HG03521 (cell line): ENCODE data around the gene GRP.

Source experiments
- ATAC-seq: cut with Tn5 transposase; IDR thresholded peaks from one replicate; pipeline ENCODE4 v1.9.1; 2021; ENCODE audit warnings: mild to moderate bottlenecking, moderate library complexity; ENCODE audit not compliant: unreplicated experiment

Gene GRP

GRCh38 chr18:59219672-59220163, at the start of gene GRP:
TSS of gene GRP (plus strand) at chr18:59220158. CDS start at chr18:59220266, 108 bp downstream.
- no peak for ATAC-seq

DNA sequence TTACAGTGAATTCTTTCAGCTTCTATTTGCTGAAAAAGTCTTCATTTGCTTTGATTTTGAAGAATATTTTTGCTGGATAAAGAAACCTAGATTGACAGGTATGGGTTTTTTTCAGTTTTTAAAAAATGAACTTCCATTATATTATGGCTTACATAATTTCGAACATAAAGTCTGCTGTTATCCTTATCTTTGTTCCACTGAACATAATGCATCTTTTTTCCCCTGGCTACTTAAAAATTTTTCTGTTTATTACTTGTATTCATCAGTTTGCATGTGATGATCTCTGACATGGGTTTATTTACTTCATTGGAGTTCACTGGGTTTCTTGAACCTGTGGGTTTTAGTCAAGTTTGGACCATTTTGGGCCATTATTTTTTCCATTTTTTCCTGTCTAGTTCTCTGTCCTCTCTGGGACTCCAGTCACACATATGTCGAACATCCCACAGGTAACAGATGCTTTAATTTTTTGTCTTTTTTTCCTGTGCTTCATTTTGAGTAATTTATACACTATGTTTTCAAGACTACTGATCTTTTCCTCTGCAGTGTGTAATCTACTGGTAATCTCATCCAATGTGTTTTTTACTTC, 47.2 kb upstream of the GRP start:
- ATAC-seq: no peak

DNA sequence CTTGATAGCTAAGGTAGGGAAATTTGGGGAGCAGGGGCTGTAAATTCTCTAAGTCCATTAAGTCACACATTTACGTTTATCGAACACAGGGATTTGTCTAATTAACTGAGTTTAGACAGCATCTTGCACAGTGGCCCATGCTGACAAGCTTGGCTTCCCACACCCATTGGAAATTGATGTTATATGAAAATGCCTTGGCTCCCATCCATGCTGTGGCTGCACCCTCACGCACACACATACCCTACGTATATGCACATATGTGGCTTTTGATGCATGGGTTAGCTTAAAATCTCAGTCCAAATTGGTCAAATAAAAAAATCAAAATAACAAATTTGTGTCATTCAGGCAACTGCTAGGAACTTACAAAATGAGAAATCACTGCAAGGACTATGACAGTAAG, 42.5 kb upstream of the GRP start:
- no peak for ATAC-seq

DNA sequence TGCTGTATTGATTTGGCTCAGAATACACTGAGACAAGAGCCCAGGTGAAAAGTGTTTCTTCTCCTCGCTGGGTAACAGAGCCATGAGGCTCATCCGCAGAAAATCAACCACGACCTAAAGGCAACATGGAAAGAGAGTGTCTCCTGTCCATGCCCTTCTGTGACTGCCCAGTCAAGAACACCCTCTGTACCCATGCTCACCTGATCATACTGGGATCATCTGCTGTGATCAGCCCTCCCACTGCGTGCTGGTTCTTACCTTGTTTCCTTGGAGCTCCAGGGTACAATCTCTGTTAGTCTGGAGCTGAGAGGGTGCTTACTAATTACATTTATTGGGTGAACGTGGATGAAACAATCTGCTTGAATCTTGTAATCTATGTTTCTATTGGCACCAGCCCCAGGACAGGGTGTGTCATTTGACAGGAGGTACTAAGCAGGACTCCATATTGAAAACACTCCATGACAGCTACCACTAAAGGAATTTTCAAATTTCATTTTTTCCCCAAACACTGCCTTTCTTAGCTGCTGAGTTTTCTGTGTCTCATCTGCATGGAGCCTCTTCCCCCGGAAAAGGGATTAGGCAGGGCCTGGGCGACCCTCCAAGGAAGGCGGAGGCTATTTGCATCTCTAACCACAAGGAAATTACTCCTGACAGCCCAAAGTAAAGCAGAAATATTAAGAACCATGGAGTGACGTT, 39.7 kb upstream of the GRP start:
- no peak for ATAC-seq

- no peak for ATAC-seq
Observed at GRCh38 chr18:59182673-59183072, 37.3 kb upstream of the GRP start.

- ATAC-seq: no peak
Observed at GRCh38 chr18:59189008-59189407, 30.9 kb upstream of the GRP start.

GRCh38 chr18:59189746-59190145, 30.2 kb upstream of the GRP start:
- ATAC-seq: no peak

GRCh38 chr18:59196161-59196725, 23.7 kb upstream of the GRP start:
- no peak for ATAC-seq

- ATAC-seq: no peak
Observed at GRCh38 chr18:59197636-59198035, 22.3 kb upstream of the GRP start.

DNA sequence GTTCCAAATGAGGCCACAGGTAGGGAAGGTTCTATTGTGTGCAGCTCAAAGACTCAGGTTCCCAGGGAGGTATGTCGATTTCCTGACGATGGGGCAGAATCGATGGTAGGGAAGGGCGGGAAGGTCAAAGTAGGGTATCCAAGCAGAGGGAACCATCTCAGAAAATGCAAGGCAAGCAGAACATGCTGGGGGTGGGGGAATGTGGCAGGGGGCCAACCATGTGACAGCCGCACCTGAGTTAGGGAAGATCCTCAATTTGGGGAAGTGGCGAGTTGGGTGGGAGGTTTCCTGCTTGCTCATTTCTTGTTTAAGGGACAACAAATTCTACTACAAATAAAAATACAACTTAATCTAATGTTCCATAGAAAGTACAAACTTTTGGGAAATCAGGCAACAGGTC, 21.7 kb upstream of the GRP start:
- ATAC-seq: no peak

GRCh38 chr18:59200787-59201186, 19.2 kb upstream of the GRP start:
- ATAC-seq: no peak

DNA sequence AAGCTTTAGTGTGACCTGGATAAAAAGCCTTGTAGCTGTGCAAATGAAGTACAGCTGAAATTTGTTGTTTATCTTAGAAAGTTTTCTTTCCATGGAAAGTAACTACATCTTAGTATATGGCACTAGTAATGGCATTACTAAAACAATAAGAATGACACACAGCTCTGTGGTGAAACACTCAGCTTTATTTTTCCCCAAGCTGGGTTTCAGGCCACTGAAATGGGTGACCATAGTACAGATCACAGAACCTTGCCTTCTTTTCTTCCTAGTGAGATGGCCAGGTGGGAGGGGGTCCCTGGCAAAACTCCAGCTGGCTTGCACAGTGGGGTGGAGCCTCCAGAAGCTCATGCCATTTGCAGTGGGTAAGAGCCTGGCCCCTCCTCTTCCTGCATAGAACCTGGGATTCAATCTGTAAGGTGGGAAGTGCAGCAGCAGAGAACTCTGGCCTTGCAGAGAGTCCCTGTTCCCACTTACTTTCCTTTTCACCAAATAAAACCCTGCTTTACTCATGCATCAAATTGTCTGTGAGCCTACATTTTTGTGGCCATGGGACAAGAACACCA, 17.6 kb upstream of the GRP start:
- no peak for ATAC-seq

- no peak for ATAC-seq
Observed at GRCh38 chr18:59207506-59207905, 12.5 kb upstream of the GRP start.

- ATAC-seq: no peak
Observed at GRCh38 chr18:59208602-59209125, 11.3 kb upstream of the GRP start.

DNA sequence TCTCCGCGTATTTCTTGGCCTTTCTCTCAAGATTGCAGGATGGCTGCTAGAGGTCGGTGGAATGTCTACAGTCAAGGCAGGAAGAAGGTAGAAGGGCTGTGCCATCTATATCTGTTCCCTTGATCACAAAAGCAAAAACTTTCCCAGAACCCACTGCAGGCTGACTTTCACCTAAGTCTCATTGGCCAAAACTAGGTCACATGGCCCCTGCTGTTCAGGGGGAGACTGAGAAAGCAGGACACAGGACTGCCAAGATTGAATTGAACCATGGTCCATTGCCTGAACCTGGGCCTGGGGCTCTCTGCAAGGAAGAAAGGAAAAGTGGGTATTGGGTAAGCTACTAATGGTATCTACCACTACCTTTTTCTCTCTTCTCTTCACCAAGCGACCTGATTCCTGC, 9.7 kb upstream of the GRP start:
- ATAC-seq: no peak

DNA sequence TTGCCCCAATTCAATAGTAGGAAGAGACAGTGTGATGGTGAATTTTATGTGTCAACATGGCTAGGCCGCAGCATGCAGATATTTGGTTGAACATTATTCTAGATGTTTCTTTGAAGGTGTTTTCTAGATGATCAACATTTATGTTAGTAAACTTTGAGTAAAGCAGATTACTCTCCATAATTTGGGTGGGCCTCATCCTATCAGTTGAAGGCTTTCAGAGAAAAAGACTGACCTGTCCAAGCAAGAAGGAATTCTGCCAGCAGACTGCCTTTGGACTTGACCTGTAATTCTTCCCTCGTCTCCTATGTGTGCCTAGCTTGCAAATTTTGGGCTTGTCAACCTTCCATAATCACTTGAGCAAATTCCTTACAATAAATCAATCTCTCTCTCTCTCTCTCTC, 8.3 kb upstream of the GRP start:
- ATAC-seq: no peak

DNA sequence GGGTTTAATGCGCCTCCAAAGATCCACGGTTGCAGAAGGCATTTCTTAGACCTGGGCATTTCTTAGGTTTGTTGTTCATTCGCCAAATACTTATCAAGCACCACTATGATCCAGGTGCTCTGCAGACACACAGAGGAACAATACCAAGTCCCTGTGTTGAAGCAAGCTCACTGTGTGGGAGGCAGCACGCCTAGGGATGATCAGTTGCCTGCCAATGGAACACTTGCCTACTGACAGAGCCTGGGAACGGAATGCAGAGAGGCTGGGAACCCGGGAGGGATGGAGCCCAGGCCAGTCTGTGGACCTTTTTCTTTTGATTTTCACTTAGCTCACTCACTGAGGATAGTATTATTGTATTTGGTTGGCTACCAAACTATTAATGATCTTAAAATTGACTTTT, 1.9 kb upstream of the GRP start:
- ATAC-seq: no peak

DNA sequence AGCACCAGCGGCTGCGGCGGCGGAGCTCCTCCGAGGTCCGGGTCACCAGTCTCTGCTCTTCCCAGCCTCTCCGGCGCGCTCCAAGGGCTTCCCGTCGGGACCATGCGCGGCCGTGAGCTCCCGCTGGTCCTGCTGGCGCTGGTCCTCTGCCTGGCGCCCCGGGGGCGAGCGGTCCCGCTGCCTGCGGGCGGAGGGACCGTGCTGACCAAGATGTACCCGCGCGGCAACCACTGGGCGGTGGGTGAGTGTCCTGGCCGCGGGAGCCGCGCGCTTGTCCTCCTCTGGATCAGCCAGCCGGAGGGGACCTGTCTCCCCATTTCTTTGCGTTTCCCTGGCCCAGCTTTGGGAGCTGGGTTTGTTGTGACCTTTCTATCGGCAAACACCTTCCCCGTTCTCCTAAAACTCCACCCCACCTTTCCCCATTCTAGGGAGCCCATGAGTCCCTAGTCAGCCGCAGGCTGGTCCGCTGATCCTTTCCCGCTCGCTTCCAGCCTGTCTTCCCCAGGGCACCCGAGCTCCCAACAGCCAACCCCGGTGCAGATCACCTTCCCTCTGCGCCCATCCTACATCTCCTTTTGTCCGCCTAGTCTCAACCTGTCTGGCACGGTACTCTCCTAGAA, 316 bp downstream of the GRP start:
- ATAC-seq: no peak

DNA sequence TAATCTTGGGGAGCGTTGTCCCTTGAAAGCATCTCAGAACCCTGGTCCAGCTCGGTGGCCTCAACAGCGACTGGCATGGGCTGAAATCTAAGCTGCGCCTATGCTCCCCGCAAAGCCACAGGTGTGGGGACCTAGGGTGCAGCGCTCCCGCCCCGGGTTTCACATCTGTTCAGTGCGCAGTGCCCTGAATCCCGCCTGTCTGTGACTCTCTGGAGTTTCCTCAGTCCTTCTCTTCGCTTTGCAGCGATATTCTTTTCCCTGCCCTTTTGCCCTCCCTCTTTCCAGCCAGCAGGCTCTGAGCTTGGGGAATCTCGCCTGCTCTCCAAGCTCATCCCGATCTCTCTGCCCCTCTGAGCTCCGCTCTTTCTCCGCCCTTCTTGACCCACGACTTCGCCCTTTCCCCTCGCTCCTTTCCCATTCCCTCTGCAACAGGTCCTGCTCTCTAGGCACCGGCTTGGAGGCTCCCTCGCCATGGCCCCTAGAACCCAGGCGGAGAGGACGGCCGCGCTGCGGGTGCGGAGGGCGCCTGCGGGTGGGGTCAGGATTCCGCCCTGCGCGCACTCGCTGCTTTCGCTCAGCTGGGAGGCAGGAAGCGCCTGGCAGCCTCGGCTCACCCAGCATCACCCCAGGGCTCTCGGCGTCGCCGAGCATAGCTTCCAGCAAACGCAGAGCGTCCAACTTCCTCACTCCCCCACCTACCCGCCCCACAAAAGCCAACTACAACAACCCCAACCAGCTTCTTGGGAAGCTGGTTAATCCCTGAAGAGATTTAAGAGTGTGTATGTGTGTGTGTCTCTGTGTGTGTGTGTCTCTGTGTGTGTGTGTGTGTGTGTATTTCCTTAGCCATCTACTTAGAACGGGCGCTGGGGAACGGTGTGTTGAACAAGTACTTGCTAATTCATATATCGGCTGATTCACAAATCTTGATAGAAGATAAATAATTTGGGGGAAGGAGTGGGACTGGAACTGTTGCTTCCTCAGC, 1.1 kb downstream of the GRP start:
- no peak for ATAC-seq

DNA sequence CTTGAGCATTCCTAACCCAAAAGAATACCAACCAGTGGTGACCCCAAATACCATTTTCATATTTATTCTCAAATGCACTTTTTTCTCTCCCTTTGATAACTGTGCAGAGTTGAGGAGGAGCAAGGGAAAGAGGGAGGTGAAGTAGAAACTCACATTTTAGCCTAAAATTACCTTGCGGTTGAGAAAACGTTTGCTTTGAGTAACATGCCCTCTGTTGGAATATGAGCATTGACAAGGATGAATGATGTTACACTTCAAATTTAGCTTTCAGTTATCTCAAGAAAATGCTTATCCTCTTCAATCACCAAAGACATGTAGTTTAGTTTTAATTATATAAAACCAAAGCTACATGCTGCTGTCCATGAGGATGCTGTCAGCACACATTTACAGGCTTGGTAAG, 2.4 kb downstream of the GRP start:
- no peak for ATAC-seq
